Suprapubic skin (tissue), 4 donors: ENCODE measurements around the gene ANKRD29. TPM values are rescaled to one million over a fixed set of nuclear protein-coding genes. Genes with fewer than 3 reads are reported as not detected.

Experiments
- DNase-seq, 2 donors: peaks; one replicate each; pipeline ENCODE4 v3.0.0-alpha.2; 2019; ENCODE audit warnings: low spot score in 2 of 2
- H3K27ac ChIP-seq: fragments of 200-600 bp; sonication (generic); one replicate; pipeline ENCODE4 v1.5.1; 2019
- H3K27me3 ChIP-seq: fragments of 200-600 bp; sonication (generic); one replicate; pipeline ENCODE4 v1.5.1; 2019
- H3K36me3 ChIP-seq: fragments of 200-600 bp; sonication (generic); one replicate; pipeline ENCODE4 v1.5.1; 2019
- H3K4me1 ChIP-seq: fragments of 200-600 bp; sonication (generic); one replicate; pipeline ENCODE4 v1.5.1; 2019
- H3K4me3 ChIP-seq: fragments of 200-600 bp; sonication (generic); one replicate; pipeline ENCODE4 v1.5.1; 2019; ENCODE audit warnings: mild to moderate bottlenecking
- H3K9me3 ChIP-seq: fragments of 200-600 bp; sonication (generic); one replicate; pipeline ENCODE4 v1.5.1; 2019
- CTCF ChIP-seq, 2 donors: fragments of 200-600 bp in 1 of 2; fragments of 450-650 bp in 1 of 2; sonication (generic) in 1 of 2; IDR thresholded peaks; one replicate each; pipeline ENCODE4 v1.5.1; 2016 to 2019; ENCODE audit warnings: antibody characterized with exemption in 2 of 2, mild to moderate bottlenecking in 1 of 2, moderate library complexity in 1 of 2
- EP300 ChIP-seq: sonication (generic); formaldehyde crosslinking; IDR thresholded peaks from one replicate; pipeline ENCODE4 v1.6.1; 2017; ENCODE audit warnings: antibody characterized with exemption
- POLR2A ChIP-seq, 2 donors: fragments of 450-650 bp; IDR thresholded peaks; one replicate each; pipeline ENCODE4 v1.6.1; 2017; ENCODE audit warnings: antibody characterized with exemption in 2 of 2, mild to moderate bottlenecking in 2 of 2, moderate library complexity in 2 of 2
- POLR2AphosphoS5 ChIP-seq, 3 donors: sonication (generic); formaldehyde crosslinking; IDR thresholded peaks; one replicate each; pipeline ENCODE4 v1.6.1; 2017; ENCODE audit warnings: antibody characterized with exemption in 3 of 3
- WGBS: methylation state at CpG from one replicate; pipeline ENCODE4 v1.1.5; 2018; 5-methylcytosine and 5-hydroxymethylcytosine counted together
- total RNA-seq, 4 donors: library from RNA; depleted of rRNA; stranded (reverse); fragments of >200 nt; gene quantifications; one replicate each; pipeline ENCODE4 v1.1.0, GENCODE V29; 2016

The ANKRD29 gene
- total RNA-seq, 4 donors from 2014 or later = 1.5 to 9.9 (median 6.2) TPM

DNA sequence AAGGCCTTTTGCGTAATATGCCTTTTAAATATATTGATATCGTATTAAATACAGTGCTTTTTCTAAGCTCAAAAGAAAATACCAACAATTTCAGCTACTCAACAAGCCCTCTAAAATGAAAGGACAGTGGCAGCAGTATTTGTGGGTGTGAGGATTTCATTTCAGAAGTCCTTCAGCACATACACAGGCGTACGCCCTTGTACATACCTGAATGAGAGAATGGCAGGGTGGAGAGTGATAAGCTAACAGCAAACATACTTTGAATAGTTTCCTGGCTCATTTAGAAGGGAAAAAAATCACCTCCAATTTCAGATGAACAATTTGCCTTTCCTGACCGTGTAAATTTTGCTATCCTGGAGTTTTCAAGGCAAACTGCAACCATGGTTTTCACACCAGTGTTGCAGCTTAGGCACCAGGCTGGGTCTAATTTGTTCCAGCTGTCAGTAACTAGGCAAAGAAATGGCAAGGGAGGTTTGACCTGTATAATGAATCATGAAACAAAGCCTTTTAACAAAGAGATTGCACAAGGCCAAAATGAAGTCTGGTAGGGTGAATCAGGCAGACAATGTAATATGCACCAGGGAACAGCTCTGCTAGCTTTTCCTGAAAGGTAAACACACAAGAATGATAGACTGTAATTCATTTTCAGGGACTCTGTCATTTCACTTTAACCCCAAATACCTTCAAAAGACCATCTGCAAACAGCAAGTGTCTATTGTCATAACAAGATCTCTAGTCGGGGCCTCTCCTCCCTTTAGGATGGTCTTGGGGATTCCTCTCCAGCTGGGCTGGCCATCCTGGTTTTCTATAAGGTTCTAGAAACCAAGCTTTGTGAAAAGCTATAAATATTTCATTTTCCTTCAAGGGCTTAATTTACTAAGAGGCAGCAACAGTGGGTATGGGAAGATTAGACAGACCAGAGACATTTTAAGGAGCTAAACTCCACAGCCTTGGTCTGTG, 11.5 kb downstream of the ANKRD29 start:
- TF ChIP-seq EP300 = no peak
- TF ChIP-seq POLR2AphosphoS5 (IDR thresholded peaks at IDR 0.05) = no peak
- no peak for TF ChIP-seq POLR2A (IDR thresholded peaks at IDR 0.05)
- TF ChIP-seq CTCF (IDR thresholded peaks at IDR 0.05) = no peak

DNA sequence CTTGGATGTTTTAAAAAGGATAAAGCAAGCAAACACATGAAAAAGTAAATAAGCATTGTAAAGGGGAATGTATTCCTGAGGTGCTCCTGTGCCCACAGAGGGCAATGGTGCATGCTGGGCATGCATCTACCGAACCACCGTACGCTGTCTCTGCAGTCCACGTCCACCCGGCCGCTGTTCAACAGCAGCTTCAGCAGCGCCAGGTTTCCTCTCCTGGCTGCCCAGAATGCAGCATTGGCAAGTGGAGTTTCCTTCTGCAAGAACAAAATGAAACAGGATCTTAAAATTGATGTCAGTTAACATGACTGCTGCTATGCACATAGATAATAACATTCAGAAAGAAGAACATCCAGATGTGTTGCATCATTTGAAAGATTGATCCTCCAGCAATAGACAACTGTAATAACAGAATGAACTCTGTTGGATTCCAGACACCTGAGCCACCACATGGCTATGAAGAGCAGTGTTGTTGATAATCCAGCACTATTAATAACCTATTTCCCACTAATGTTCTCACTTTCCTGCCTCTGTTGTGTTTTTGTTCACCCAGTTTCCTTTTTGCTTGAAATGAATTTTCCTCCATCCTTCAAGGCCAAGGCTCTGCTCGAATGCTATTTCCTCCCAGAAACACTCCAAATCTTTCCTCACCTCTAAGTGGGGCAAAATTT, 13.6 kb downstream of the ANKRD29 start:
- TF ChIP-seq EP300 = no peak
- no peak for TF ChIP-seq POLR2AphosphoS5 (IDR thresholded peaks at IDR 0.05)
- TF ChIP-seq CTCF (IDR thresholded peaks at IDR 0.05) = no peak
- TF ChIP-seq POLR2A (IDR thresholded peaks at IDR 0.05) = no peak
- DNase-seq = no peak
- Histone ChIP-seq H3K36me3 (no peaks in the 10 kb centered on the region), H3K27me3 (no peaks in the 10 kb centered on the region), H3K9me3 (no peaks in the 10 kb centered on the region), H3K27ac (no peak overlapping the region), H3K4me3 (no peak overlapping the region), H3K4me1 (peaks cover 9% of the 10 kb centered on the region)
- 80% methylated on average over 8 of the region's 8 CpGs for WGBS

More for the DNA sequence above, 11.5 kb downstream of the ANKRD29 start:
- no peak for DNase-seq
- Histone ChIP-seq H3K27ac (no peak overlapping the region), H3K4me3 (no peak overlapping the region), H3K27me3 (no peaks in the 10 kb centered on the region), H3K4me1 (peaks cover 9% of the 10 kb centered on the region), H3K9me3 (no peaks in the 10 kb centered on the region), H3K36me3 (no peaks in the 10 kb centered on the region)
- 73% methylated on average over 6 of the region's 6 CpGs for WGBS

DNA sequence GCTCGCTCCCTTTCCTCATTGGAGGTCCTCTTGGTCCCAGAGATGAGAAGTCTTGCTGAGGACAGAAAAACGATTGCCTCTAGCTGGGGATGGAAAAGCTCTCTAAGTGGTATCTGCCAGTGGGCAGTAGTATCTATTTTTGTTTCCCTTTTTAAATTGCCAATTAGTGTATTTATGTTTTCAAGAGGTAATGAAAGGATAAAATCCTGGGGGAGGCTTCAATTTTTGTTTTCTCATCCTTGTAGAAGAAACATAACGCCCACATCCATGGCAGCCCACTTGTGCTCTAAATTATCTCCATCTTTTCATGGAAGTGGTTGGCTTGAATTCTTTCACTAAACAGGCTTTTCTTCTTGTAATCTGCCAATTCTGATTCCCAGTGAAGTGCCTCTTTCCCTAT, 14.3 kb downstream of the ANKRD29 start:
- WGBS = 80% methylated on average over 3 of the region's 3 CpGs
- TF ChIP-seq CTCF (IDR thresholded peaks at IDR 0.05) (no peak), POLR2A (IDR thresholded peaks at IDR 0.05) (no peak), POLR2AphosphoS5 (IDR thresholded peaks at IDR 0.05) (no peak), EP300 (no peak)
- H3K27ac ChIP-seq = no peak overlapping the region

DNA sequence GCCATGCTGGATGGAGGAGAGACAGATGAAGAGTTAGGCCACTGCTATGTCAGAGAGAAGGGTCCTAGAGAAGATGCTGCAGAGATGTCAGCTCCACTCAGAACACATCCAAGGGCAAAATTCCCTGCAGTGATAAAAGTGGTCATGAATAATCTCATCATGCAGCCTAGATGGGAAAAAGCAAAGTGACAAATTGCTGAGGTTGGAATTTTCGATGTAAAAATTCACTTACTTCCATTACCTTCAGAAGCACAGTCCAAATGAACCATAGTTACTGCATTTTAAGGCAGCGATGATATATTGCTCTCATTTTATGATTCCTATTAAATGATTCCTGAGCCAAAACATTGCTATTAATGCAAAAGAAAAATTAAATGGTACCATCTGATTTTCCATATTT, 16.4 kb downstream of the ANKRD29 start:
- no peak for TF ChIP-seq POLR2A (IDR thresholded peaks at IDR 0.05)
- TF ChIP-seq EP300 = no peak
- no peak for TF ChIP-seq CTCF (IDR thresholded peaks at IDR 0.05)
- TF ChIP-seq POLR2AphosphoS5 (IDR thresholded peaks at IDR 0.05) = no peak
- 92% methylated on average over 2 of the region's 2 CpGs for WGBS
- H3K36me3 ChIP-seq = no peaks in the 10 kb centered on the region
- H3K27ac ChIP-seq = no peak overlapping the region
- no peak overlapping the region for H3K4me3 ChIP-seq
- H3K9me3 ChIP-seq = no peaks in the 10 kb centered on the region
- DNase-seq = no peak
- H3K4me1 ChIP-seq = peaks cover 4% of the 10 kb centered on the region
- no peaks in the 10 kb centered on the region for H3K27me3 ChIP-seq

More for the DNA sequence above, 14.3 kb downstream of the ANKRD29 start:
- H3K9me3 ChIP-seq = no peaks in the 10 kb centered on the region
- no peak overlapping the region for H3K4me3 ChIP-seq
- H3K36me3 ChIP-seq = no peaks in the 10 kb centered on the region
- peaks cover 9% of the 10 kb centered on the region for H3K4me1 ChIP-seq
- H3K27me3 ChIP-seq = no peaks in the 10 kb centered on the region
- no peak for DNase-seq
